Keratinocyte (primary cell): ENCODE data around the gene PPP1R3E. TPM values are rescaled to one million over a fixed set of nuclear protein-coding genes. Genes with fewer than 3 reads are reported as not detected.

Experiments
- DNase-seq: peaks from one replicate; pipeline ENCODE4 v3.0.0-alpha.2; 2011; ENCODE audit warnings: low read depth, missing footprints, low spot score
- FAIRE-seq: peaks from 2 replicates; lab custom pipeline; 2011; peaks lifted over from hg19 to GRCh38; lab: Jason Lieb, UNC
- H2AFZ ChIP-seq: 2 replicates; pipeline ENCODE4 v1.6.0; 2012; ENCODE audit warnings: low read length, control low read depth, inconsistent platforms; ENCODE audit not compliant: control insufficient read depth
- H3K27ac ChIP-seq: 2 replicates; pipeline ENCODE4 v1.5.1; 2011; ENCODE audit warnings: low read length; ENCODE audit not compliant: control insufficient read depth, insufficient read depth
- H3K27me3 ChIP-seq: 3 replicates; pipeline ENCODE4 v1.6.0; 2011; ENCODE audit warnings: low read length; ENCODE audit not compliant: control insufficient read depth, insufficient read depth; ENCODE audit errors: extremely low read depth
- H3K36me3 ChIP-seq, 2 experiments: 2 replicates in 1 of 2; 3 replicates in 1 of 2; pipeline ENCODE4 v1.5.1; 2011; ENCODE audit warnings: low read length in 2 of 2, mild to moderate bottlenecking in 1 of 2; ENCODE audit not compliant: control insufficient read depth in 2 of 2, insufficient read depth in 2 of 2; ENCODE audit errors: extremely low read depth in 1 of 2
- H3K4me1 ChIP-seq: 3 replicates; pipeline ENCODE4 v1.5.1; 2011; ENCODE audit warnings: low read length; ENCODE audit not compliant: control insufficient read depth, insufficient read depth; ENCODE audit errors: extremely low read depth
- H3K4me2 ChIP-seq: 3 replicates; pipeline ENCODE4 v1.6.0; 2011; ENCODE audit warnings: low read depth, low read length; ENCODE audit not compliant: control insufficient read depth, insufficient read depth; ENCODE audit errors: extremely low read depth
- H3K4me3 ChIP-seq, 3 experiments: fragments of 200-600 bp in 1 of 3; sonication (generic) in 1 of 3; 2 replicates in 2 of 3; 3 replicates in 1 of 3; pipeline ENCODE4 v1.5.1; 2011 to 2016; ENCODE audit warnings: low read length in 3 of 3, mild to moderate bottlenecking in 3 of 3, control low read depth in 2 of 3, inconsistent platforms in 1 of 3, low read depth in 1 of 3, mixed read lengths in 1 of 3, mixed run types in 1 of 3, moderate library complexity in 1 of 3; ENCODE audit not compliant: control insufficient read depth in 2 of 3, insufficient read depth in 2 of 3; ENCODE audit errors: extremely low read depth in 1 of 3
- H3K79me2 ChIP-seq: 2 replicates; pipeline ENCODE4 v1.6.0; 2012; ENCODE audit warnings: low read length; ENCODE audit not compliant: control insufficient read depth, insufficient read depth
- H3K9ac ChIP-seq: 3 replicates; pipeline ENCODE4 v1.6.0; 2011; ENCODE audit warnings: low read length; ENCODE audit not compliant: control insufficient read depth, insufficient read depth; ENCODE audit errors: extremely low read depth
- H3K9me1 ChIP-seq: 3 replicates; pipeline ENCODE4 v1.6.0; 2011; ENCODE audit warnings: low read length; ENCODE audit not compliant: control insufficient read depth, insufficient read depth; ENCODE audit errors: extremely low read depth
- H3K9me3 ChIP-seq: 2 replicates; pipeline ENCODE4 v1.5.1; 2012; ENCODE audit warnings: low read depth, low read length; ENCODE audit not compliant: control insufficient read depth
- H4K20me1 ChIP-seq: 3 replicates; pipeline ENCODE4 v1.6.0; 2011; ENCODE audit warnings: low read length; ENCODE audit not compliant: control insufficient read depth, insufficient read depth; ENCODE audit errors: extremely low read depth
- CTCF ChIP-seq, 3 experiments: IDR thresholded peaks in 1 of 3; conservative IDR thresholded peaks in 1 of 3; optimal IDR thresholded peaks in 1 of 3; 2 replicates in 2 of 3; 3 replicates in 1 of 3; pipeline versions ENCODE3 to v1.5.1; 2011; ENCODE audit warnings: low read length in 3 of 3, mild to moderate bottlenecking in 3 of 3, moderate library complexity in 2 of 3, control low read depth in 1 of 3, inconsistent platforms in 1 of 3; ENCODE audit not compliant: insufficient read depth in 2 of 3; ENCODE audit errors: extremely low read depth in 1 of 3
- EZH2 ChIP-seq: IDR thresholded peaks from one replicate; pipeline ENCODE4 v1.6.1; 2012; ENCODE audit warnings: inconsistent platforms, mild to moderate bottlenecking, low read length, moderate library complexity
- dilution Hi-C: fragments of 300-500 bp; cut with MboI; formaldehyde crosslinking; loops from one replicate; pipeline ENCODE4 v1.7.0; 2020; ENCODE audit warnings: low sequenced_read_pairs; ENCODE audit not compliant: extremely low pct_ligation_motif_present
- polyA plus RNA-seq, 5 experiments: library from polyadenylated mRNA; depleted of rRNA in 3 of 5; stranded (reverse) in 3 of 5; stranded (forward) in 1 of 5; unstranded in 1 of 5; fragments of >200 nt; gene quantifications; 1 replicate in 1 of 5; 2 replicates in 3 of 5; 3 replicates in 1 of 5; pipeline versions ENCODE4 v1.2.1 to v1.2.3, GENCODE V29; 2011 to 2012; ENCODE audit warnings: missing spikeins in 2 of 5, low read depth in 1 of 5, low replicate concordance in 1 of 5

Gene PPP1R3E
- polyA plus RNA-seq, 1 donor (not counting 4 experiments of a cell fraction or from before 2014, with no cell fraction given), result 2.5 TPM

GRCh38 chr14:23285530-23286019 lies 17.1 kb downstream of the PPP1R3E start:
- Histone ChIP-seq H2AFZ (peak overlapping the region; percentile 78), H3K27me3 (no peaks in the 10 kb centered on the region), H3K9me1 (no peaks in the 10 kb centered on the region), H3K4me2 (peak overlapping the region; percentile 94), H3K27ac (peak overlapping the region; percentile 95), H3K79me2 (peaks cover 43% of the 10 kb centered on the region), H3K36me3 (peaks cover 6 to 7% of the 10 kb centered on the region in 2 experiments), H3K4me1 (peaks cover 14% of the 10 kb centered on the region), H3K9ac (peak overlapping the region; percentile 94), H3K4me3 (peak overlapping the region; percentile 77 to 97 (median 96)), H3K9me3 (no peaks in the 10 kb centered on the region), H4K20me1 (no peaks in the 10 kb centered on the region)
- TF ChIP-seq CTCF (optimal IDR thresholded peaks at IDR 0.05 in 1 of 3, IDR thresholded peaks at IDR 0.05 in 1 of 3, conservative IDR thresholded peaks at IDR 0.05 in 1 of 3; ENCODE audit: extremely low read depth in 1 of 3, insufficient read depth in 2 of 3, low read length in 3 of 3) (no peak), EZH2 (no peak)
- no peak for DNase-seq
- no peak for FAIRE-seq
- dilution Hi-C loops, result no loop called here

GRCh38 chr14:23284654-23285529 lies 17.8 kb downstream of the PPP1R3E start:
- peaks cover 6 to 7% of the 10 kb centered on the region in 2 experiments for H3K36me3 ChIP-seq
- H3K9me3 ChIP-seq, result no peaks in the 10 kb centered on the region
- H3K4me3 ChIP-seq, result peak overlapping the region; percentile 77 to 97 (median 96)
- DNase-seq (no peak), FAIRE-seq (no peak)
- dilution Hi-C loops, result no loop called here
- no peaks in the 10 kb centered on the region for H3K27me3 ChIP-seq
- no peak for TF ChIP-seq EZH2
- no peak for TF ChIP-seq CTCF (optimal IDR thresholded peaks at IDR 0.05 in 1 of 3, IDR thresholded peaks at IDR 0.05 in 1 of 3, conservative IDR thresholded peaks at IDR 0.05 in 1 of 3; ENCODE audit: extremely low read depth in 1 of 3, insufficient read depth in 2 of 3, low read length in 3 of 3)
- peaks cover 14% of the 10 kb centered on the region for H3K4me1 ChIP-seq
- peak overlapping the region; percentile 78 for H2AFZ ChIP-seq
- H3K9ac ChIP-seq, result peak overlapping the region; percentile 94
- H4K20me1 ChIP-seq, result no peaks in the 10 kb centered on the region
- H3K9me1 ChIP-seq, result no peaks in the 10 kb centered on the region
- H3K4me2 ChIP-seq, result peak overlapping the region; percentile 94
- H3K79me2 ChIP-seq, result peaks cover 49% of the 10 kb centered on the region
- H3K27ac ChIP-seq, result peak overlapping the region; percentile 95
